Neural cell (in vitro differentiated cells): ENCODE data around the gene GSG1L. TPM values are rescaled to one million over a fixed set of nuclear protein-coding genes. Genes with fewer than 3 reads are reported as not detected.

Experiments
- H2AFZ ChIP-seq: fragments of 200-600, 300-800 bp; sonication (generic), shearing (Covaris generic); 2 replicates; pipeline ENCODE4 v1.6.0; 2014; ENCODE audit warnings: low read depth, mild to moderate bottlenecking, antibody characterized with exemption, low read length, moderate library complexity
- H3F3A ChIP-seq: fragments of 200-600 bp; shearing (Covaris generic); 2 replicates; pipeline ENCODE4 v1.6.1; 2016; ENCODE audit warnings: mild to moderate bottlenecking, moderate library complexity, mixed read lengths, antibody characterized with exemption, low read length; ENCODE audit not compliant: insufficient read depth, poor library complexity, severe bottlenecking
- H3K27ac ChIP-seq: fragments of 200-600, 300-800 bp; sonication (generic), shearing (Covaris generic); 2 replicates; pipeline ENCODE4 v1.5.1; 2014; ENCODE audit warnings: mild to moderate bottlenecking, low read length, moderate library complexity
- H3K27me3 ChIP-seq: fragments of 300-800, 200-600 bp; sonication (generic), shearing (Covaris generic); 2 replicates; pipeline ENCODE4 v1.6.0; 2014; ENCODE audit warnings: mild to moderate bottlenecking, low read depth, low read length, moderate library complexity; ENCODE audit not compliant: insufficient read depth
- H3K36me3 ChIP-seq: fragments of 300-800, 200-600 bp; sonication (generic), shearing (Covaris generic); 2 replicates; pipeline ENCODE4 v1.5.1; 2014; ENCODE audit warnings: mild to moderate bottlenecking, antibody characterized with exemption, low read length, moderate library complexity; ENCODE audit not compliant: insufficient read depth
- H3K4me2 ChIP-seq: fragments of 300-800, 200-600 bp; sonication (generic), shearing (Covaris generic); 2 replicates; pipeline ENCODE4 v1.6.0; 2014; ENCODE audit warnings: mild to moderate bottlenecking, low read length
- H3K4me3 ChIP-seq: fragments of 300-800, 200-600 bp; sonication (generic), shearing (Covaris generic); 2 replicates; pipeline ENCODE4 v1.5.1; 2014; ENCODE audit warnings: mild to moderate bottlenecking, low read length, moderate library complexity
- H3K79me2 ChIP-seq: fragments of 200-600 bp; shearing (Covaris generic); replicated peaks from 2 replicates; pipeline ENCODE4 v1.6.0; 2014; ENCODE audit warnings: mild to moderate bottlenecking, low read length, moderate library complexity; ENCODE audit not compliant: insufficient read depth
- H3K9ac ChIP-seq: fragments of 300-800, 200-600 bp; sonication (generic), shearing (Covaris generic); 2 replicates; pipeline ENCODE4 v1.6.1; 2016; ENCODE audit warnings: mild to moderate bottlenecking, low read length, mixed read lengths
- H3K9me2 ChIP-seq: fragments of 200-600 bp; shearing (Covaris generic); 2 replicates; pipeline ENCODE4 v1.6.1; 2016; ENCODE audit warnings: mild to moderate bottlenecking, low read length, mixed read lengths; ENCODE audit not compliant: insufficient read depth
- H3K9me3 ChIP-seq: fragments of 200-600, 300-800 bp; sonication (generic), shearing (Covaris generic); 2 replicates; pipeline ENCODE4 v1.6.1; 2016; ENCODE audit warnings: mild to moderate bottlenecking, mixed run types, low read length, moderate library complexity, mixed read lengths
- H4K20me1 ChIP-seq: fragments of 200-600 bp; shearing (Covaris generic); 2 replicates; pipeline ENCODE4 v1.6.1; 2016; ENCODE audit warnings: mild to moderate bottlenecking, mixed run types; ENCODE audit not compliant: insufficient read depth
- CTCF ChIP-seq: fragments of 450-650 bp; IDR thresholded peaks from 2 replicates; pipeline ENCODE4 v1.5.1; 2014; ENCODE audit warnings: antibody characterized with exemption, mild to moderate bottlenecking, moderate library complexity; ENCODE audit not compliant: poor library complexity, severe bottlenecking
- EP300 ChIP-seq: fragments of 450-650 bp; conservative IDR thresholded peaks from 2 replicates; pipeline ENCODE4 v1.6.1; 2014; ENCODE audit warnings: antibody characterized with exemption, mild to moderate bottlenecking, moderate library complexity; ENCODE audit not compliant: poor library complexity, severe bottlenecking
- EZH2 ChIP-seq: fragments of 200-600, 300-800 bp; shearing (Covaris generic), sonication (generic); IDR thresholded peaks from 2 replicates; pipeline ENCODE4 v1.6.1; 2014; ENCODE audit warnings: antibody characterized with exemption, low read length, borderline replicate concordance, mild to moderate bottlenecking; ENCODE audit not compliant: insufficient read depth, poor library complexity, severe bottlenecking
- MXI1 ChIP-seq: fragments of 450-650 bp; conservative IDR thresholded peaks from 2 replicates; pipeline ENCODE4 v1.6.1; 2014; ENCODE audit warnings: antibody characterized with exemption, mild to moderate bottlenecking; ENCODE audit not compliant: poor library complexity, severe bottlenecking
- POLR2AphosphoS5 ChIP-seq: IDR thresholded peaks from 2 replicates; pipeline ENCODE4 v1.6.1; 2012
- RAD21 ChIP-seq: fragments of 450-650 bp; conservative IDR thresholded peaks from 2 replicates; pipeline ENCODE4 v1.6.1; 2014; ENCODE audit warnings: antibody characterized with exemption, mild to moderate bottlenecking, moderate library complexity
- REST ChIP-seq: IDR thresholded peaks from 2 replicates; pipeline ENCODE4 v1.6.1; 2012; ENCODE audit warnings: borderline replicate concordance
- SMC3 ChIP-seq: fragments of 450-650 bp; conservative IDR thresholded peaks from 2 replicates; pipeline ENCODE4 v1.6.1; 2014; ENCODE audit warnings: antibody characterized with exemption, mild to moderate bottlenecking, moderate library complexity; ENCODE audit not compliant: poor library complexity
- TAF1 ChIP-seq: IDR thresholded peaks from 2 replicates; pipeline ENCODE4 v1.6.1; 2012; ENCODE audit warnings: low read depth
- polyA plus RNA-seq: library from polyadenylated mRNA; depleted of rRNA; stranded (reverse); fragments of >200 nt; gene quantifications from 2 replicates; pipeline ENCODE4 v1.2.3, GENCODE V29; 2014

The GSG1L gene
- polyA plus RNA-seq, 1 donor from 2014 or later = 0.85 TPM

GRCh38 chr16:27822996-27823395 lies 240.5 kb downstream of the GSG1L start:
- no peak overlapping the region for H3K9ac ChIP-seq
- no peaks in the 10 kb centered on the region for H3K27me3 ChIP-seq
- no peaks in the 10 kb centered on the region for H3K36me3 ChIP-seq
- no peaks in the 10 kb centered on the region for H3F3A ChIP-seq
- no peak overlapping the region for H3K4me3 ChIP-seq
- no peak for TF ChIP-seq MXI1
- TF ChIP-seq EZH2 = no peak
- TF ChIP-seq CTCF = no peak
- TF ChIP-seq REST = no peak
- TF ChIP-seq RAD21 = no peak
- no peak for TF ChIP-seq POLR2AphosphoS5
- TF ChIP-seq SMC3 = no peak
- no peak for TF ChIP-seq EP300
- no peaks in the 10 kb centered on the region for H3K9me3 ChIP-seq
- H3K9me2 ChIP-seq = no peaks in the 10 kb centered on the region
- H3K79me2 ChIP-seq = no peaks in the 10 kb centered on the region
- H3K4me2 ChIP-seq = no peak overlapping the region
- H2AFZ ChIP-seq = no peak overlapping the region
- H3K27ac ChIP-seq = no peak overlapping the region
- no peaks in the 10 kb centered on the region for H4K20me1 ChIP-seq

- Histone ChIP-seq H3K36me3 (no peaks in the 10 kb centered on the region), H3F3A (no peaks in the 10 kb centered on the region), H3K4me3 (no peak overlapping the region), H3K9me2 (no peaks in the 10 kb centered on the region), H3K79me2 (no peaks in the 10 kb centered on the region), H3K27me3 (no peaks in the 10 kb centered on the region), H3K9ac (no peak overlapping the region), H3K9me3 (no peaks in the 10 kb centered on the region), H2AFZ (no peak overlapping the region), H3K4me2 (no peak overlapping the region), H4K20me1 (no peaks in the 10 kb centered on the region), H3K27ac (no peak overlapping the region)
- TF ChIP-seq EP300 (no peak), POLR2AphosphoS5 (no peak), TAF1 (no peak), RAD21 (no peak), CTCF (no peak), EZH2 (no peak), SMC3 (no peak), MXI1 (no peak), REST (no peak)
Observed at GRCh38 chr16:27822529-27822928, 241.0 kb downstream of the GSG1L start.
